ENCODE results near the gene SNRNP35.
"Not testable (repeated sequence)": the region's sequence is repeated elsewhere in the genome, so short reads cannot be mapped to it uniquely, and the experiment has no call there.

Gene SNRNP35

GRCh38 chr12:123491056-123491455 lies 33.1 kb downstream of the SNRNP35 start:
- no peak for DNase-seq

DNA sequence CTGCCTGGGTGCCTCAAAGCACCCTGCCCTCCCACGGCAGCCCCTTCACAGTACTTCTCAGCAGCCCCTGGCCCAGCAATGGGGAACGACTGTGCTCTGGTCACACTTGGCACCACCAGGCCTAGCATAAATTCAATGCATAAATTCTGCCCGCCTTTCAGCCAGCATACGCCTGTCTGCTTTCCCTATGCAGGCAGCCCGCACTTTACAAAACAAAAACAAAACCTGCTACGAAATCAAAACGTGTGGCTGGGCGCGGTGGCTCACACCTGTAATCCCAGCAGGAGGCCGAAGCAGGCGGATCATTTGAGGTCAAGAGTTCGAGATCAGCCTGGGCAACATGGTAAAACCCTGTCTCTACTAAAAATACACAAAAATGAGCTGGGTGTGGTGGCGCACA lies 33.5 kb downstream of the SNRNP35 start:
- DNase-seq: no peak

DNA sequence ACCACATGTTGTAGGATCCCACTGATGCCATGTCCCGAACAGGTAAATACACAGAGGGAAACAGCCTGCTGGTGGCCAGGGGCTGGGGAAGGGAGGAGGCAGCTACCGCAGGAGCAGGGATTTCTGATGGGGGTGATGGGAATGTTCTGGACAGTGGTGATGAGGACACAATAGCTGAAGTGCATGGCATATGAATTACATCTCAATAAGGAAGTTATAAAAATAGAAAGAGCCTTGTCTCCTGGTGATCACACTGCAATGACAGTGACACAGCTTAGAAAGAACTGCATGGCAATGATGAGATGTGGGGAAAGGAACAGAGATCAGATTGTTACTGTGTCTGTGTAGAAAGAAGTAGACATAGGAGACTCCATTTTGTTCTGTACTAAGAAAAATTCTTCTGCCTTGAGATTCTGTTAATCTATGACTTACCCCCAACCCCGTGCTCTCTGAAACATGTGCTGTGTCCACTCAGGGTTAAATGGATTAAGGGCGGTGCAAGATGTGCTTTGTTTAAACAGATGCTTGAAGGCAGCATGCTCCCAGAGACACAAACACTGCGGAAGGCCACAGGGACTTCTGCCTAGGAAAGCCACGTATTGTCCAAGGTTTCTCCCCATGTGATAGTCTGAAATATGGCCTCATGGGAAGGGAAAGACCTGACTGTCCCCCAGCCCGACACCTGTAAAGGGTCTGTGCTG lies 34.5 kb downstream of the SNRNP35 start:
- not testable (repeated sequence) for DNase-seq

GRCh38 chr12:123494124-123494851 lies 36.3 kb downstream of the SNRNP35 start:
- no peak for DNase-seq

DNA sequence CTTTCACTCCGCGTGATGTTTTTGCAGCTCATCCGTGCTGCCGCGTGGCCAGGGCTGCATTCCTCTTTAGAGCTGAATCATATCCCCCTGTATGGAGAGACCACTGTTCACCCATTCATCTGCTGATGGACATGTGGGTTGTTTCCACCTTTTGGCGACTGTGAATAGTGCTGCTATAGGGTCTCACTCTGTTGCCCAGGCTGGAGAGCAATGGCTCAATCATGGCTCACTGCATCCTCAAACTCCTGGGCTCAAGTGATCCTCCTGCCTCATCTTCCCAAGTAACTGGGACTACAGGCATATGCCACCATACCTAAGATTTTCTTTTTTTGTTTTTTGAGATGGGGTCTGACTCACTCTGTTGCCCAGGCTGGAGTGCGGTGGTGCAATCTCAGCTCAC lies 39.1 kb downstream of the SNRNP35 start:
- no peak for DNase-seq

DNA sequence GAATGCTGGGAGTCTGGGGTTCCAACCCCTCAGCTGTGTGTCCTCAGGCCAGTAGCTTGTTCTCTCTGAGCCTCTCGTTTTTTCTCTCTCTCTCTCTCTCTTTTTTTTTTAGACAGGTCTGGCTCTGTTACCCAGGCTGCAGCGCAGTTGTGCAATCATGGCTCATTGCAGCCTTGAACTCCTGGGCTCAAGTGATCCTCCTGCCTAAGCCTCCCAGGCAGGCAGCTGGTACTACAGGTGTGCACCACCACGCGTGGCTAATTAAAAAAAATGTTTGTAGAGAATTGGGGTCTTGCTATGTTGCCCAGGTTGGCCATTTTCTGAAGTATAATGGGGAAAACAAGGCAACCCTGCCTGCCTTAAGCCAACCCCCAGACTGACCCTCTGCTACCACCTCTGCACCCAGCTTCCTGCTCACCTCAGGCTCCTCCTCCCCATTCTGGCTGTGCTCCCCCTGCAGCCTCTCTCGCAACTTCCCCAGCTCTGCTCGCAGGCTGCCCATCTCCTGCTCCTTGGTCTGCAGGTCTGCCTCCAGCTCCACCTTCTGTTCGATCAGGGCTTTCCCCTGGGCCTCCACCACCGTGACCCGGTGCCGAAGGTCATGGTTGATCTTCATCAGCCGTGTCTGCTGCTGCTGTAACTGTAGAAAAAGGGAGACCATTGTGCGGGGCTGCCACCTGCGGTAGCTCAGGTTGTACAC lies 40.3 kb downstream of the SNRNP35 start:
- no peak for DNase-seq

DNA sequence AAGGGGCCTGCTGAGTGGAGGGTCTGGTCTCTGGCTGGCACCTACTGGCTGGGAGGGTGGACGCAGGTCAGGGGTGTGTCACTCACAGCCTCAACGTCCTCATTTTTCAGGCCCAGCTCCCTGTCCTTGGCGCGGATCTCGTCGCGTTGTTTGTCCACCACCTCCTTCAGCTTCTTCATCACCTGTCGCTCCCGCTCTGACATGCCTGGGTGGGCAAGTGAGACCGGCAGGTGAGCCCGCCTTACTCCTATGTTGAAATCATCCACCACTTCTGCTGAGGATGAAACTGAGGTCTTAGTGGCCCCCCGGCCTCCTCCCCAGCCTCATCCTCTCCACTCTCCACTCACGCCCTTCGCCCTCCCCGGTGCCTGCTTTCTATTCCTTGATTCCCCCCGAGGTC lies 41.4 kb downstream of the SNRNP35 start:
- DNase-seq: no peak

- no peak for DNase-seq
These were observed 44.3 kb downstream of the SNRNP35 start for GRCh38 chr12:123502163-123502704.

GRCh38 chr12:123506059-123506842 lies 48.3 kb downstream of the SNRNP35 start:
- DNase-seq: no peak

GRCh38 chr12:123506843-123507236 lies 48.9 kb downstream of the SNRNP35 start:
- no peak for DNase-seq

DNA sequence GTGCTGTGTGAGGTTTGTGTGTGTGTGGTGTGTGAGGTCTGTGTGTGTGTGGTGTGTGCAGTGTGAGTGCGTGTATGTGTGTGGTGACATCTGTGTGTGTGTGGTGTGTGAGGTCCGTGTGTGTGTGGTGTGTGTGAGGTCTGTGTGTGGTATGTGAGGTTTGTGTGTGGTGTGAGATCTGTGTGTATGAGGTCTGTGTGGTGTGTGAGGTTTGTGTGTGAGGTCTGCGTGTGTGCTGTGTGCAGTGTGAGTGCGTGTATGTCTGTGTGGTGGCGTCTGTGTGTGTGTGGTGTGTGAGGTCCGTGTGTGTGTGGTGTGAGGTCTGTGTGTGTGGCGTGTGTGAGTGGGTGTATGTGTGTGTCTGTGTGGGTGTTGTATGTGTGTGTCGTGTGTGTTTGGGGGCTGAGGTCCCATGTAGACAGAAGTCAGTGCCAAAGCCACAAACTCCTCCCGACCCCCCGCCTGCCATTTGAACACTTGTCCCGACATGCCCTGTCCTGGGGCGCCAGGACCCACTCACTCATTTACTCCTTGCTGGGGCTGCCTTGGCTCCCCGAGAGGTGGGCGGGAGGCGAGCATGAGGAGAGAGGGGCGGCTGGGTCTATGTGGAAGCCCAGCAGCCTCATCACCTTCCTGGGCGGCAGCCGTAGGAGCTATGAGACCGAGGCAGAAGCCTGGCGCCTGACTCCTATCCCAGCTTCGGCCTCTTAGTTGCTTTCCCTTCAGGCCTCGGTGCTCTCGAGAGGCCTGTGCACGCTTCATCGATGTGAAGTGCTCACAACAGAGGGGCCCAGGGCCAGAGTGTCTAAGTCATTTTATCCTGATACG lies 55.1 kb downstream of the SNRNP35 start:
- no peak for DNase-seq

DNA sequence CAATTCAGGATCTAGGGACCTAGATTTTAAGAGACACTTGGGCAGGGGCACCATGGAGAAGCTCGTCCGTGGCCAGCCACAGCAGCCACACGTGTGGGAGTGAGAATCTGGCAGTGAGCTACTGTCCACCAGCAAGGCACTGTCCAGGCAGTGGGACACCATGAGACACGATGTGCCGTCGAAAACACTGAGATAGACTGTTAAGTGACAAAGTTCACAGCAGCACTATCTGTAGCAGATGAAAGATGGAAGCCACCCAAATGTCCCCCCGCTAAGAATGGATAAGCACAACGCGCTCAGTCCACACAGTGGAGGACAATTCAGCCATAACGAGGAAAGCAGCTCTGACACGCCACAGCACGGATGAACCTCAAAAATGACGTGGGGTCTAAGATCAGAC lies 55.9 kb downstream of the SNRNP35 start:
- DNase-seq: no peak

DNA sequence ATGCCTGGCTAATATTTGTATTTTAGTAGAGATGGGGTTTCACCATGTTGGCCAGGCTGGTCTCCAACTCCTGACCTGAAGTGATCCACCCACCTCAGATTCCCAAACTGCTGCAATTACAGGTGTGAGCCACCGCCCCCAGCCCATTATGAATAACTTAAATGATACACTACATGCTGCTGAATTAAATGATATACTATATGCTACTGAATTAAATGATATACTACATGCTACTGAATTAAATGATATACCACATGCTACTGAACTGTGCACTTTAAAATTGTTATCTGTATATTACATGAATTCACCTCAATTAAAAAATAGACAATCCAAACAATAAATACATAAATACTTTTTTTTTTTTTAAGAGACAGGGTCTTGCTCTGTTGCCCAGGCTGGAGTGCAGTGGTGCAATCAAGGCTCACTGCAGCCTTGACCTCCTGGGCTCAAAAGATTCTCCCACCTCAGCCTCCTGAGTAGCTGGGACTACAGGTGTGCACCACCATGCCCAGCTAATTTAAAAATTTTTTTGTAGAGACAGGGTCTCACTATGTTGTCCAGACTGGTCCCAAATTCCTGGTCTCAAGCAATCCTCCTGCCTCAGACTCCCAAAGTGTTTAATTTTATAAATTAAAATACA lies 56.8 kb downstream of the SNRNP35 start:
- DNase-seq: not testable (repeated sequence)

- DNase-seq: no peak
These were observed 58.4 kb downstream of the SNRNP35 start for GRCh38 chr12:123516216-123516780.

Measured in stimulated activated CD4-positive, alpha-beta T cell treated with anti-CD3 and anti-CD28 coated beads, Interleukin-4, amount 100 ng/mL, for 1 hour (primary cell).